Lower leg skin (tissue), 3 donors: Measurements from ENCODE around the gene SMPD3.

ENCODE experiments used
- CTCF ChIP-seq, 3 donors: fragments of 450-650 bp; IDR thresholded peaks; one replicate each; pipeline ENCODE4 v1.5.1; 2016; ENCODE audit warnings: antibody characterized with exemption in 3 of 3, mild to moderate bottlenecking in 3 of 3, moderate library complexity in 2 of 3
- POLR2A ChIP-seq, 2 donors: fragments of 450-650 bp; IDR thresholded peaks; one replicate each; pipeline ENCODE4 v1.6.1; 2016 to 2017; ENCODE audit warnings: antibody characterized with exemption in 2 of 2, mild to moderate bottlenecking in 1 of 2, moderate library complexity in 1 of 2

DNA sequence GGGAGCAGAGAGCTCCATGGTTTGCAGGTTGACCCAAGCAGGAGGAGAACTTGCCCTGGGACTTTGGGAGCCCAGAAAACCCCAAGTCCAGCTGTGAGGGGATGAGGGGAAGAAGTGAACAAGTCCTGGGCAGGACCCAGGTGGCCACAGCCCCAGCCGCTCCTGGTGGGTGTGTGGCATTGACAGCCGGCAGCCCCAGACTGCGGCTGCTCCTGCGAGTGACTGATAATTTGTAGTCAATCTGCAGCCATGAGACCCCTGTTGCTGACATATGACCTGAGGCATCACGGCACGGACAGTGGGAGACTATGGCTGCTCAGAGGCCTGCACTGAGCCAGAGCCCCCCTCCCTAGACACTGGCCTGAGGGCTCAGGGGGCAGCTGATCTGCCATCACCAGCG lies 71.1 kb downstream of the SMPD3 start:
- TF ChIP-seq CTCF (IDR thresholded peaks at IDR 0.05) (no peak), POLR2A (IDR thresholded peaks at IDR 0.05) (no peak)
